GM21367 (cell line): ENCODE measurements around the gene TAF9B.
"Not testable (repeated sequence)": the region's sequence is repeated elsewhere in the genome, so short reads cannot be mapped to it uniquely, and the experiment has no call there.

Source experiments
- ATAC-seq: cut with Tn5 transposase; IDR thresholded peaks from one replicate; pipeline ENCODE4 v1.9.1; 2021; ENCODE audit not compliant: unreplicated experiment

TAF9B gene

DNA sequence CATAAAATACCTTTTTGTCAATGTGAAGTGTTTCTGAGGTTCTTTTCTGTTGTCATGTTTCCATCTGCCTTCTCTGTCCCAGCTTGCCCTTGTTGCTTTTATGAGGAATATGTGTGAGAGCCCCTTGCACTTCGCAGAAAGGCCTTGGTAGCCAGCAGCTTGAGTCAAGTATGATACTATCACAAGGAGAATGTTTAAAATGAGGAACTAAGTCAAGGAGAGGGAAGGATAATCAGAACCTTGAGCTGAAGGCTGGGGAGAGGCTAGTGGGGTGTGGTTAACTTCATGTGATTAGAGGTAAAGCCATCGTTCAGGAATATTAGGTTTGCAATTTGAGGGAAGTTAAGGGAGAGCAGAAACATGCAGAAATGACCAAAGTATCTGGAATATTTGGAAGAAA, 22.7 kb downstream of the TAF9B start:
- ATAC-seq: no peak

DNA sequence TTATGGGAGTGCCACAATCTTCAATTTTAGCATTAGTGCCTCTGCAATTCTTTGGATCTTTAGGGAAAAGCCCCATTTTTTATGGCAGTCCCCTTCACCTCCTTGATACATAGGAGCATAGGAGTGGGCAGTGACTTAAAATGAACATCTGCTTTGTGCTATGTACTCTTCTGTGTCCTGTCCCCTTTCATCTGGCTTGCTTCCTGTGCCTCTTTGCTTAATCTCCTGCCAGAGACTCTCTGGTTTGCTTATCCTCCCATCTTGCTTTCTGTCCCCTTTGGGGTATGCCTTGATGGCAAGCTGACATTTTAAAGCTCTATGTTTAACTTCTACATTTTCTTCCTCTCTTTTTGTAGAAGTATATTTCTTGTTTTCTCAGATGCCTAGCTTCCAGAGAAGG, 23.1 kb downstream of the TAF9B start:
- ATAC-seq: no peak

DNA sequence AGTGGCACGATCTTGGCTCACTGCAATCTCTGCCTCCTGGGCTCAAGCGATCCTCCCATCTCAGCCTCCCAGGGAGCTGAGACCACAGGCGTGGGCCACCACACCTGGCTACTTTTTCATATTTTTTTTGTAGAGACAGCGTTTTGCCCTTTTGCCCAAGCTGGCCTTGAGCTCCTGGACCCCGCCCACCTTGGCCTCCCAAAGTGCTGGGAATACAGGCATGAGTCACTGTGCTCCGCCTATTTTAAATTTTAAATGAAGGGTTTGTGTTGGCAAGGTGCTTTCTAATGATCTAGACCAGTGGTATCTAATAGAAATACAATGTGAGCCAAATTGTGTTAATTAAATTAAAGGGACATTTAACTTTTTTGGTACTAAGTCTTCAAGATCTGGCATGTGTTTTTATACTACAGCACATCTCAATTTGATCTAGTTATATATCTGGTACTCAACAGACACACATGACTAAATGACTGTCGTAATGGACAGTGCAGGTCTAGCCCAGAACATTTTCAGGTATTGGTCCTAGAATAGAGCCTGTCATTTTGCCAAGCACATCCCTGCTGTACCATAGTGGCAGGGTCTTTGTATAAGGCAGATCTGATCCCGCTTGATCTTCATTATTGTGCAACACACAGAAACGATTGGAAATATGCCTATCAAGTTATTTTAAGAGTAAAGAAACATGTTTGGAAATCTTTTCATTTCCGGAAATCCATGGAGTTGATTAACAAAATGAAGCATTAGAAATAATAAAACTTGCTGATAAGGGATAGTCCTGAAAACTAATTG, 28.1 kb downstream of the TAF9B start:
- ATAC-seq: no peak

DNA sequence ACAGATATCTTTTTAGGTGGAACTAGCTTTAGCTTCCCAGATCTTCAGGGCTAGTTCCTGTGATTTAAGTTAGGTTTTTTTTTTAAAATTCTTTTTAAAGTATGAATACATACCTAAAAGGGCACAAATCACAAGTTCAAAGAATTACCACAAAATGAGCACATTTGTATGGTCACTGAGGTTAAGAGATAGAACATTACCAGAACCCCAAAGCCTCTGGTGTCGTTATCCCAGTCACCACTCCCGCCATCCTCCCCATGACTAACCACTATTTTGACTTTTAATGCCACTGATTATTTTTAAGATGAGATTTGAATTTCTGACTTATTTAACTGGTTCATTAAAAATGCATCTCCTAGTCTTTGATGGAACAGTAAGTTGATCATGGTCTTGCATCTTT, 30.0 kb downstream of the TAF9B start:
- no peak for ATAC-seq

DNA sequence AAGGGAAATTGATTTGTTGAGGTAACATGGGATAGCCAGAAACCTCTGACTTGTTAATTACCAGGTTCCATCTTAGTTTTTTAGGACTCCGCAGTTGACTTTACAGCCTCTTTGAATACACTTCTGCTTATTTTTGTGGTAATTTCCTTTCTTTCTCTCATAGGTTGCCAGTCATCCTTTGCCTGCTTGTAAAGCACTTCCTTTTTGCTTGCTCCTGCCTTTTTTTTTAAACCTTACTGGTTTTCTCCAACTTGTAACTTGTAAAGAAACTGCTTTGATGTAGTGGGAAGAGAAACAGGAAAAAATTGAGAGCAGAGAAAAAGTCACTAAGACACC, 32.8 kb downstream of the TAF9B start:
- ATAC-seq: no peak

DNA sequence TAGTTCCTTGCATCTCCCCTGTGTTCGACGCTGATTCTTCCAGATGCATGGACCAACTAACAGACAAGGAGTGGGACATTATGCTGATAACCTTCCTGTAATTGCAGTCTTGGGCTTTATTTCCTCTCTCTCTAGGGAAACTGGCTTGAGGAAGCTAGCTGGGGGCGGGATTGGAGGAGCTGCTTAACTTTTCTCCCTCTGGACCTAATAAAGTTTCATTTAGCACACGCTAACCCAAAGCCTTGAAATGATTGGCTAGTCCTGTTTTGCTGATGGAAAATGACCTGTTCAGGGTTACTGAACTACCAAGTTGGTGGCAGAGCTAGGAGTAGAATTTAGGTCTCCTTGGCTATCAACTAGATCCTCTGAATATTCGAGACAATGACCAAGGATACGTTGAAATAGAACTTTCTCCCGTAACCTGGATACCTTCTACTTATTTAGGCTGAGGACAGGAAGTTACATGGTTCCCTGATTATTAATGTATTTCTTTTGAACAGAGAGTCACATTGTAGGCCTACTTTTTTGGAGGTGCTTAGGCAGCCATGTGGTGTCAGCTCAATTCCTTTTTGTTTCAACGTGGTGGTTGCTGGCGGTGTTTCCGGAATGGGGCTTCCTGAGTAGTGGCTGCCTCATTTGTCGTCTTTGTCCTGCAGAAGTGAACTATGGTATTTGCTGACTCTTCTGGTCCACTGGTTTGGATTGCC, 33.4 kb downstream of the TAF9B start:
- ATAC-seq: no peak

DNA sequence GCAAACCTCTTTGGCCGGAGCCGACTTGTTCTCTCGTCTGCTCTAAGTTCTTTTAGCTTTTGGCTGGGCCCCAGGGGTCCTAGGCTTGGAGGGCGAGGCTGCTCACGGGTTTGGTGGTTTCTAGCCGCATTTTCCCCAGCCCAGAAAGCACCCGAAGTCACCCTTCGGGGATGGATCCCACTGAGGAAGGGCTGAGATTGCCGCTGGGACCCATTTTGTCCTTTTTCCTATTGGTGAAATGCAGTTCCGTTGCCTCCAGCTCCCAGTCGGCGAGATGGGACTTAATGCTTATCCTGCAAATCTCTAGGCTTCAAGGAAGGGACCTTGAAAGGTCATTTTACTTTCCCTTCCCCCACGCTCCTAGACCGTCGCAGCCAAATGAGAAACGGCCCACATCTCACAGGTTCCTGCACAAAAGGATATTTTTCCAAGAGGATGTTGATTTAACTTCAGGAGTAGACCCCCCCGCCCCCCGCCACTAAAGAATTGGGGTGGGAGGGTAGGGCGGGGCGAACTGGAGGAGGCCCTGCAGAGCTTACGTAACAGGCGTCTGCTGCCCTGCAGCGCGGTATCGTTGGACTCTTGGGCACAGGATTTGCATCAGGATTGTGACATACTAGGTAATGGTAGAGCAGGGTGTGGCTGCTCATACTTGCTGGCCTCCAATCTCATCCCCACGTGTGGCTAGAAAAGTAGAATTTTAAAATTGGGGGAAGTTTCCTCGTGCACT, 34.8 kb downstream of the TAF9B start:
- ATAC-seq: no peak

DNA sequence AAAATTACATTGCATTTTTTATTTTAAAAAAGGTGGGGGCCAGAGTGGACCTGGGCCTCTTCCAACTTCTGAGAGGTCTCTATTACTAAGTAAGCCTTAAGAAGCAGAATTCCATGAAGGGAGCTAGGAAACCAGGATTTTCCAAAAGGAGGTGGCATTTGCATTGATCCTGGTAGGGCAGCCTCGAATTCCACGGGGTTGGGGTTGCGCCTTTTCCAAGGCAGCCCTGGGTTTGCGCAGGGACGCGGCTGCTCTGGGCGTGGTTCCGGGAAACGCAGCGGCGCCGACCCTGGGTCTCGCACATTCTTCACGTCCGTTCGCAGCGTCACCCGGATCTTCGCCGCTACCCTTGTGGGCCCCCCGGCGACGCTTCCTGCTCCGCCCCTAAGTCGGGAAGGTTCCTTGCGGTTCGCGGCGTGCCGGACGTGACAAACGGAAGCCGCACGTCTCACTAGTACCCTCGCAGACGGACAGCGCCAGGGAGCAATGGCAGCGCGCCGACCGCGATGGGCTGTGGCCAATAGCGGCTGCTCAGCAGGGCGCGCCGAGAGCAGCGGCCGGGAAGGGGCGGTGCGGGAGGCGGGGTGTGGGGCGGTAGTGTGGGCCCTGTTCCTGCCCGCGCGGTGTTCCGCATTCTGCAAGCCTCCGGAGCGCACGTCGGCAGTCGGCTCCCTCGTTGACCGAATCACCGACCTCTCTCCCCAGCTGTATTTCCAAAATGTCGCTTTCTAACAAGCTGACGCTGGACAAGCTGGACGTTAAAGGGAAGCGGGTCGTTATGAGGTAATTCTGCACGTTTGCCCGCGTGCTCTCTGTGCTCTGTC, 35.6 kb downstream of the TAF9B start, which contains the start of gene PGK1:
Gene PGK1, plus strand, starts transcription at position 626 of the 824 bp plus-strand sequence. Its CDS starts 93 bp downstream, at position 719.
- ATAC-seq: peak; percentile 93

DNA sequence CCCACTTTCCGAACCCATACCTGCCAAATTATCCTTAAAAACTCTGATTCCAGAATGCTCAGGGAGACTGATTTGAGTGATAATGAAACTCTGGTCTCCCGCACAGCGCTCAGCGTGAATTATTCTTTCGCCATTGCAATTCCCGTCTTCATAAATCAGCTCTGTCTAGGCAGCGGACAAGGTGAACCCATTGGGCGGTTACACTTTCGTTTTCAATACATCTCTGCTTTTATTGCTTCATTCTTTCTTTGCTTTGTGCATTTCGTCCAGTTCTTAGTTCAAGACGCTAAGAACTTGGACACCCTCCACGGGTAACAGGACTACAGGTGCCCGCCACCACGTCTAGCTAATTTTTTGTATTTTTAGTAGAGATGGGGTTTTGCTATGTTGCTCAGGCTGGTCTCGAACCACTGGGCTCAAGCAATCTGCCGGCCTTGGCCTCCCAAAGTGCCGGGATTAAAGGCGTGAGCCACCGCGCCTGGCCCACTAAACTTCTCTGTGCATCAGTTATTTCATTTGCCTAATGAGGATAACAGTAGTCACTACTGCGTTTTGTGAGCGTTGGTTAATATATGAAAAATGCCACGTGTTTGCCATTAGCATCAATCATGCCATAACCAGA, 36.3 kb downstream of the TAF9B start:
- no peak for ATAC-seq

DNA sequence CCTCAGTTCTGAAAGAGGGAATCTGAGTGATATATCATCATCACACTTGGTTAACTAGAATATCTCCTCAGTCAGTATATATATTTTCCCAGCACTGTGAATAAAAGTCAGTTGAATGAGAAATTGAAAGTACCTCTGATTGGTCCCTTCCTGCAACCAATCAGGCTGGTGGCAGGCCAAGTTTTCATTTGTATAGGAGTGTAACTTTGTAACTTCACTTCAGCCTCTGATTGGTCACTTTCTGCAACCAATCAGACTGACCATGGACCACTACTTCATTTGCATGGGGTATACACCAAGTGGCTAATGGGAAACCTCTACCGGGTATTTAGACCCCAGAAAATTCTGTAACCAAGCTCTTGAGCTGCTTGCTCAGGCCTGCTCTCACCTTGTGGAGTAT, 37.4 kb downstream of the TAF9B start:
- no peak for ATAC-seq

DNA sequence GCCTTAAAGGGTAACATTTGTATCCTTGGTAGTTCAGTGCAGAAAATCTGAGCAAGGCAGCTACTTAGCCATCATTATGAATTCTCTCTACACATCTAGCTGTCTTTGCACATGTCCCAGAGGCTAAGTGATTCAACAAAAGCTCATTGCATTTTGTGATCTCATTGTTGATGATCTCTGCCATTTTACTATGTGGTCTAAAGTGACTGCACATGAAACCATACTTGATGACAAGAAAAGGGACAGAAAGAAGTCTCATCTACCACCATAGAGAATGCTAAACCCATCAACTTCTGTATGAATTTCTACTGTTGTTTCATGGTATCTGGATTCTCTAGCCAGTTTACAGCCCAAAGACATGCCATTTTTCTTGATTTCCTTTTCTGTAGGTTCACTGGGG, 41.3 kb downstream of the TAF9B start:
- ATAC-seq: no peak

DNA sequence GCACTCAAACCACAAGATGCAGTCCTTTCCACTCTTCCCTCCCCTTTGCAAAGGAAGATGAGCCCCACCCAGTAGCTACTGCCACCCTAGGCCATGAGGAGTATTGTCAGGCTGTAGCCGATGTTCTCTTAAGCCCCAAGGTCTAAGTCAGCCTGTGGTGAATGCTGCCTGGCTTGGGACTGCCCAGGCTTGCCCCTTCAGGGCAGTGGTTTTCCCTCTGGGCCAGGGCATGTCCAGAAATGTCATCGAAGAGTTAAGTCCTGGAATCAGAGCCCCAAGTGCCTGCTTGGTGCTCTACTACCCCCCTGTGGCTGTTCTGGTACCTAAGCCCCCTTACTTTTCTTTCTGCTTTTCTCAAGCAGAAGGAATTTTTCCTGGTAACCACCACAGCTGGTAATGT, 47.2 kb downstream of the TAF9B start:
- peak; percentile 62 for ATAC-seq

DNA sequence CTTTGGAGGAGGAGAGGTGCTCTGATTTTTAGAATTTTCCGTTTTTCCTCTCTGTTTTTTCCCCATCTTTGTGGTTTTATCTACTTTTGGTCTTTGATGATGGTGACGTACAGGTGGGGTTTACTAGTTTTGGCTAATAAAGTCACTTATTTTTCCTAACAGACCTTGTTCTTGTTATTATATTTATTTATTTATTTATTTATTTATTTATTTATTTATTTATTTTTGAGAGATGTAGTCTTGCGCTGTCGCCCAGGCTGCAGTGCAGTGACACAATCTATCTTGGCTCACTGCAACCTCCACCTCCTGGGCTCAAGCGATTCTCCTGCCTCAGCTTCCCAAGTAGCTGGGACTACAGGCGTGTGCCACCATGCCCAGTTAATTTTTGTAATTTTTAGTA, 58.0 kb downstream of the TAF9B start:
- not testable (repeated sequence) for ATAC-seq
